Fibroblast of upper back skin (primary cell): ENCODE results near the gene PCDHA8.
"Not testable (repeated sequence)": the region's sequence is repeated elsewhere in the genome, so short reads cannot be mapped to it uniquely, and the experiment has no call there.

ENCODE experiments used
- DNase-seq: peaks from one replicate; pipeline ENCODE4 v3.0.0-alpha.2; 2013

PCDHA8 gene

DNA sequence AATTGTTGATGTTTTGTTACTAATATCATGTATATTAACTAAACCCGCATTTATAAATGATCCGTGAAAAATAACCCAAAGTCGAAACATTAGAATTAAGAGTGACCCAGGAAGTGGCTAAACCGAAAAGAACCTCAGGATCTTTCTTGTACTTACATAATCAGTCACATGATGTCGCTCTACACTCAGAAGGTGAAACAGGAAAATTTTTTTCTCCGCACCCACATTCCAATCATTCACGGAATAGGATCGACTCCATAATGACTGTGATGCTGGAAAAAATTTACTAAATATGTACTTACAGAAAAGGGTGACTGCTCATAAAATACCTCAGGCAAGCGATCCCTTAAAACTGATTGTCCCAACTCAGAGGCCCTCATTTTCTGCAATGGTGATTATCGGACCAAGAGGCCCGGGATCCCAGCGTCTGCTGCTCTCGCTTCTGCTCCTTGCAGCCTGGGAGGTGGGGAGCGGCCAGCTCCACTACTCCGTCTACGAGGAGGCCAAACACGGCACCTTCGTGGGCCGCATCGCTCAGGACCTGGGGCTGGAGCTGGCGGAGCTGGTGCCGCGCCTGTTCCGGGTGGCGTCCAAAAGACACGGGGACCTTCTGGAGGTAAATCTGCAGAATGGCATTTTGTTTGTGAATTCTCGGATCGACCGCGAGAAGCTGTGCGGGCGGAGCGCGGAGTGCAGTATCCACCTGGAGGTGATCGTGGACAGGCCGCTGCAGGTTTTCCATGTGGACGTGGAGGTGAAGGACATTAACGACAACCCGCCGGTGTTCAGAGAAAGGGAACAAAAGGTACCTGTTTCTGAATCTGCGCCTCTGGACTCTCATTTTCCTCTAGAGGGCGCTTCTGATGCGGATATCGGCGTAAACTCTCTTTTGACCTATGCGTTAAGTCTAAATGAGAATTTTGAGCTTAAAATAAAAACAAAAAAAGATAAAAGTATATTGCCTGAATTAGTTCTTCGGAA lies 34.4 kb downstream of the PCDHA8 start, which contains the start of gene PCDHA12:
Gene PCDHA12, plus strand, starts transcription at position 224 of the 981 bp plus-strand sequence. Its CDS starts 165 bp downstream, at position 389.
- no peak for DNase-seq

DNA sequence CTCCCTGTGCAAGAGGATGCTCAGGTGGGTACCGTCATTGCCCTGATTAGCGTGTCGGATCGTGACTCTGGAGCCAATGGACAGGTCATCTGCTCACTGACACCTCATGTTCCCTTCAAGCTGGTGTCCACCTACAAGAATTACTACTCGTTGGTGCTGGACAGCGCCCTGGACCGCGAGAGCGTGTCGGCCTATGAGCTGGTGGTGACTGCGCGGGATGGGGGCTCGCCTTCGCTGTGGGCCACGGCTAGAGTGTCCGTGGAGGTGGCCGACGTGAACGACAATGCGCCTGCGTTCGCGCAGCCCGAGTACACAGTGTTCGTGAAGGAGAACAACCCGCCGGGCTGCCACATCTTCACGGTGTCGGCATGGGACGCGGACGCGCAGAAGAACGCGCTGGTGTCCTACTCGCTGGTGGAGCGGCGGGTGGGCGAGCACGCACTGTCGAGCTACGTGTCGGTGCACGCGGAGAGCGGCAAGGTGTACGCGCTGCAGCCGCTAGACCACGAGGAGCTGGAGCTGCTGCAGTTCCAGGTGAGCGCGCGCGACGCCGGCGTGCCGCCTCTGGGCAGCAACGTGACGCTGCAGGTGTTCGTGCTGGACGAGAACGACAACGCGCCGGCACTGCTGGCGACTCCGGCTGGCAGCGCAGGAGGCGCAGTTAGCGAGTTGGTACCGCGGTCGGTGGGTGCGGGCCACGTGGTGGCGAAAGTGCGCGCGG lies 35.7 kb downstream of the PCDHA8 start:
- DNase-seq = not testable (repeated sequence)

DNA sequence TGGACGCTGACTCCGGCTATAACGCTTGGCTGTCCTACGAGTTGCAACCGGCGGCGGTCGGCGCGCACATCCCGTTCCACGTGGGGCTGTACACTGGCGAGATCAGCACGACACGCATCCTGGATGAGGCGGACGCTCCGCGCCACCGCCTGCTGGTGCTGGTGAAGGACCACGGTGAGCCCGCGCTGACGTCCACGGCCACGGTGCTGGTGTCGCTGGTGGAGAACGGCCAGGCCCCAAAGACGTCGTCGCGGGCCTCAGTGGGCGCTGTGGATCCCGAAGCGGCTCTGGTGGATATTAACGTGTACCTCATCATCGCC lies 36.2 kb downstream of the PCDHA8 start:
- no peak for DNase-seq

DNA sequence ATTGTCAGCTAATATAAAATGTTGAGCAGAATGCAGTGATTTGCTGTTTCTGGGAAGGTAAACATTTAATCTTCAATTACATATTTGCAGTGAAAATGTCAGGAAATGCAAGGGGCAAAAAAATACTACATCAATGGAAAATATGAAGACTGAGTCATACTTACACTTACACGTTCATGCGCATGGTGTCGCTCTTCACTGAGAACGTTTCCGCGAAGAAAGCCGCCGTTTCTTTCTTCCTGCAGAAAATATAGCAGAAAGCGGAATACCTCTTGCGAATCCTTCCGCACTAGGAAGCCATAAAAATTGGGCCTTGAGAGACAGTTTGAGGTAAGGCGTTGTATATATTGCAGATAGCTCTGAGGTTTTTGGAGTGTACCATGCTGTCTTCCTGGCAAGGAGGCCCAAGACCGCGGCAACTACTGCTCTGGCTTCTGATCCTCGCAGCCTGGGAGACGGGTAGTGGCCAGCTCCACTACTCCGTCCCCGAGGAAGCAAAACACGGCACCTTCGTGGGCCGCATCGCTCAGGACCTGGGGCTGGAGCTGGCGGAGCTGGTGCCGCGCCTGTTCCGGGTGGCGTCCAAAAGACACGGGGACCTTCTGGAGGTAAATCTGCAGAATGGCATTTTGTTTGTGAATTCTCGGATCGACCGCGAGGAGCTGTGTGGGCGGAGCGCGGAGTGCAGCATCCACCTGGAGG lies 41.1 kb downstream of the PCDHA8 start, which contains the start of gene PCDHA13:
Gene PCDHA13, plus strand, starts transcription at position 236 of the 702 bp plus-strand sequence. Its CDS starts 145 bp downstream, at position 381.
- no peak for DNase-seq

DNA sequence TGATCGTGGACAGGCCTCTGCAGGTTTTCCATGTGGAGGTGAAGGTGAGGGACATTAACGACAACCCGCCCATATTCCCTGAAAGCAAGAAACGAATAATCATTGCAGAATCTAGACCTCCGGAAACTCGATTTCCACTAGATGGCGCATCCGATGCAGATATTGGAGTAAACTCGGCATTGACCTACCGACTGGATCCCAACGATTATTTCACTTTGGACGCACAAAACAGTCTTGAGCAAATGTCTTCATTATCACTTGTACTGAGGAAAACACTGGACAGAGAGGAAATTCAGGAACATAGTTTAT lies 41.6 kb downstream of the PCDHA8 start:
- no peak for DNase-seq

DNA sequence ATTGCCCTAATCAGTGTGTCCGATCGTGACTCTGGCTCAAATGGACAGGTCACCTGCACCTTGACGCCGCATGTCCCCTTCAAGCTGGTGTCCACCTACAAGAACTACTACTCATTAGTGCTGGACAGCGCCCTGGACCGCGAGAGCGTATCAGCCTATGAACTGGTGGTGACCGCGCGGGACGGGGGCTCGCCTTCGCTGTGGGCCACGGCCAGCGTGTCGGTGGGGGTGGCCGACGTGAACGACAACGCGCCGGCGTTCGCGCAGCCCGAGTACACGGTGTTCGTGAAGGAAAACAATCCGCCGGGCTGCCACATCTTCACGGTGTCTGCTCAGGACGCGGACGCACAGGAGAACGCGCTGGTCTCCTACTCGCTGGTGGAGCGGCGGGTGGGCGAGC lies 42.4 kb downstream of the PCDHA8 start:
- no peak for DNase-seq

DNA sequence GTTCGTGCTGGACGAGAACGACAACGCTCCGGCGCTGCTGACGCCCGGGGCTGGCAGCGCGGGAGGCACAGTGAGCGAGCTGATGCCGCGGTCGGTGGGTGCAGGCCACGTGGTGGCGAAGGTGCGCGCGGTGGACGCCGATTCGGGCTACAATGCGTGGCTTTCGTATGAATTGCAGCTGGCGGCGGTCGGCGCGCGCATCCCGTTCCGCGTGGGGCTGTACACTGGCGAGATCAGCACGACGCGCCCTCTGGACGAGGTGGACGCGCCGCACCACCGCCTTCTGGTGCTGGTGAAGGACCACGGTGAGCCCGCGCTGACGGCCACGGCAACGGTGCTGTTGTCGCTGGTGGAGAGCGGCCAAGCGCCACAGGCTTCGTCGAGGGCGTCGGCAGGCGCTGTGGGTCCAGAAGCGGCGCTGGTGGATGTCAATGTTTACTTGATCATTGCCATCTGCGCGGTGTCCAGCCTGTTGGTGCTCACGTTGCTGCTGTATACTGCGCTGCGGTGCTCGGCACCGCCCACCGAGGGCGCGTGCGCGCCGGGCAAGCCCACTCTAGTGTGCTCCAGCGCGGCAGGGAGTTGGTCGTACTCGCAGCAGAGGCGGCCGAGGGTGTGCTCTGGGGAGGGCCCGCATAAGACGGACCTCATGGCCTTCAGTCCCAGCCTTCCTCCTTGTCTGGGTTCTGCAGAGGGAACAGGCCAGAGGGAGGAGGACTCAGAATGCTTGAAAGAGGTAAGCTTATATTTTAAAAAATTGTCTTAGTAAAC lies 43.1 kb downstream of the PCDHA8 start:
- DNase-seq = no peak
